SK-N-SH treated with all-trans-retinoic acid at 6 μM for 48 hours (cell line): ENCODE results near the gene URB1.

ENCODE experiments used
- ATAC-seq: fragments of 200-7000 bp; cut with Tn5 transposase; 3 replicates; pipeline ENCODE4 v1.9.1; 2020; ENCODE audit warnings: mild to moderate bottlenecking, moderate library complexity
- ARNTL ChIP-seq: fragments of 450-650 bp; formaldehyde crosslinking; IDR thresholded peaks from 2 replicates; pipeline ENCODE4 v1.5.0; 2020; ENCODE audit warnings: low read depth, mild to moderate bottlenecking, moderate library complexity, borderline replicate concordance
- CSDC2 ChIP-seq: fragments of 250-450 bp; sonication (Bioruptor Pico); IDR thresholded peaks from 2 replicates; pipeline ENCODE4 v1.5.0; 2020; ENCODE audit warnings: mild to moderate bottlenecking, moderate library complexity
- CSRNP3 ChIP-seq: fragments of 250-450 bp; sonication (Bioruptor Pico); IDR thresholded peaks from 2 replicates; pipeline ENCODE4 v1.5.1; 2021; ENCODE audit warnings: mild to moderate bottlenecking, moderate library complexity
- GLIS3 ChIP-seq: fragments of 250-450 bp; sonication (Bioruptor Pico); IDR thresholded peaks from 2 replicates; pipeline ENCODE4 v1.5.0; 2020; ENCODE audit warnings: mild to moderate bottlenecking, moderate library complexity
- ISL1 ChIP-seq: fragments of 250-450 bp; sonication (Bioruptor Pico); IDR thresholded peaks from 2 replicates; pipeline ENCODE4 v2.1.2; 2022; ENCODE audit warnings: mild to moderate bottlenecking, moderate library complexity
- OSR1 ChIP-seq: fragments of 250-450 bp; sonication (Bioruptor Pico); IDR thresholded peaks from 2 replicates; pipeline ENCODE4 v1.8.0; 2022; ENCODE audit warnings: moderate library complexity, mild to moderate bottlenecking, inconsistent platforms
- PPARA ChIP-seq: fragments of 250-450 bp; sonication (Bioruptor Pico); IDR thresholded peaks from 2 replicates; pipeline ENCODE4 v1.5.0; 2020; ENCODE audit warnings: mild to moderate bottlenecking, borderline replicate concordance
- TCF4 ChIP-seq: fragments of 250-450 bp; sonication (Bioruptor Pico); IDR thresholded peaks from 2 replicates; pipeline ENCODE4 v1.8.0; 2021; ENCODE audit warnings: mild to moderate bottlenecking, moderate library complexity, borderline replicate concordance
- TOX ChIP-seq: fragments of 250-450 bp; sonication (Bioruptor Pico); IDR thresholded peaks from 2 replicates; pipeline ENCODE4 v1.8.0; 2021; ENCODE audit warnings: mild to moderate bottlenecking, moderate library complexity, borderline replicate concordance
- ZFP3 ChIP-seq: fragments of 250-450 bp; sonication (Bioruptor Pico); IDR thresholded peaks from 2 replicates; pipeline ENCODE4 v1.5.0; 2020; ENCODE audit warnings: mild to moderate bottlenecking, moderate library complexity
- ZFP30 ChIP-seq: fragments of 450-650 bp; formaldehyde crosslinking; IDR thresholded peaks from 2 replicates; pipeline ENCODE4 v1.5.0; 2022; ENCODE audit warnings: mild to moderate bottlenecking, moderate library complexity
- ZNF70 ChIP-seq: fragments of 450-650 bp; formaldehyde crosslinking; IDR thresholded peaks from 2 replicates; pipeline ENCODE4 v1.5.0; 2020; ENCODE audit warnings: mild to moderate bottlenecking, moderate library complexity
- ZNF8 ChIP-seq: fragments of 450-650 bp; formaldehyde crosslinking; IDR thresholded peaks from 2 replicates; pipeline ENCODE4 v1.5.0; 2020; ENCODE audit warnings: mild to moderate bottlenecking, moderate library complexity
- TF ChIP-seq, protein P1 (sequence below): fragments of 250-450 bp; sonication (Bioruptor Pico); IDR thresholded peaks from 2 replicates; pipeline ENCODE4 v1.5.0; 2020; ENCODE audit warnings: mild to moderate bottlenecking, moderate library complexity
- TF ChIP-seq, protein P2 (sequence below): fragments of 250-450 bp; sonication (Bioruptor Pico); IDR thresholded peaks from 2 replicates; pipeline ENCODE4 v1.8.0; 2020; ENCODE audit warnings: mild to moderate bottlenecking, moderate library complexity, borderline replicate concordance
- TF ChIP-seq, protein P3 (sequence below): fragments of 250-450 bp; sonication (Bioruptor Pico); IDR thresholded peaks from 2 replicates; pipeline ENCODE4 v1.8.0; 2021; ENCODE audit warnings: low read depth, mild to moderate bottlenecking, moderate library complexity, borderline replicate concordance
- TF ChIP-seq, protein P4 (sequence below): fragments of 250-450 bp; sonication (Bioruptor Pico); IDR thresholded peaks from 2 replicates; pipeline ENCODE4 v1.5.1; 2020; ENCODE audit warnings: low read depth, mild to moderate bottlenecking, moderate library complexity

The URB1 gene

GRCh38 chr21:32412162-32413014 is 19.6 kb upstream of the URB1 start, which contains the start of gene EVA1C:
TSS of gene EVA1C (plus strand) at chr21:32412706. CDS start at chr21:32412854, 148 bp downstream.
- TF ChIP-seq, protein P1, sequence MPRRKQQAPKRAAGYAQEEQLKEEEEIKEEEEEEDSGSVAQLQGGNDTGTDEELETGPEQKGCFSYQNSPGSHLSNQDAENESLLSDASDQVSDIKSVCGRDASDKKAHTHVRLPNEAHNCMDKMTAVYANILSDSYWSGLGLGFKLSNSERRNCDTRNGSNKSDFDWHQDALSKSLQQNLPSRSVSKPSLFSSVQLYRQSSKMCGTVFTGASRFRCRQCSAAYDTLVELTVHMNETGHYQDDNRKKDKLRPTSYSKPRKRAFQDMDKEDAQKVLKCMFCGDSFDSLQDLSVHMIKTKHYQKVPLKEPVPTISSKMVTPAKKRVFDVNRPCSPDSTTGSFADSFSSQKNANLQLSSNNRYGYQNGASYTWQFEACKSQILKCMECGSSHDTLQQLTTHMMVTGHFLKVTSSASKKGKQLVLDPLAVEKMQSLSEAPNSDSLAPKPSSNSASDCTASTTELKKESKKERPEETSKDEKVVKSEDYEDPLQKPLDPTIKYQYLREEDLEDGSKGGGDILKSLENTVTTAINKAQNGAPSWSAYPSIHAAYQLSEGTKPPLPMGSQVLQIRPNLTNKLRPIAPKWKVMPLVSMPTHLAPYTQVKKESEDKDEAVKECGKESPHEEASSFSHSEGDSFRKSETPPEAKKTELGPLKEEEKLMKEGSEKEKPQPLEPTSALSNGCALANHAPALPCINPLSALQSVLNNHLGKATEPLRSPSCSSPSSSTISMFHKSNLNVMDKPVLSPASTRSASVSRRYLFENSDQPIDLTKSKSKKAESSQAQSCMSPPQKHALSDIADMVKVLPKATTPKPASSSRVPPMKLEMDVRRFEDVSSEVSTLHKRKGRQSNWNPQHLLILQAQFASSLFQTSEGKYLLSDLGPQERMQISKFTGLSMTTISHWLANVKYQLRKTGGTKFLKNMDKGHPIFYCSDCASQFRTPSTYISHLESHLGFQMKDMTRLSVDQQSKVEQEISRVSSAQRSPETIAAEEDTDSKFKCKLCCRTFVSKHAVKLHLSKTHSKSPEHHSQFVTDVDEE = no peak
- TF ChIP-seq ISL1 (CRISPR knock-in tag) = no peak
- no peak for TF ChIP-seq CSRNP3
- no peak for TF ChIP-seq ARNTL (CRISPR knock-in tag)
- peak; percentile 61 for ATAC-seq

- TF ChIP-seq ZNF70 (CRISPR knock-in tag) = no peak
- TF ChIP-seq TCF4 (CRISPR knock-in tag) = no peak
- no peak for TF ChIP-seq CSRNP3
- TF ChIP-seq, protein P2, sequence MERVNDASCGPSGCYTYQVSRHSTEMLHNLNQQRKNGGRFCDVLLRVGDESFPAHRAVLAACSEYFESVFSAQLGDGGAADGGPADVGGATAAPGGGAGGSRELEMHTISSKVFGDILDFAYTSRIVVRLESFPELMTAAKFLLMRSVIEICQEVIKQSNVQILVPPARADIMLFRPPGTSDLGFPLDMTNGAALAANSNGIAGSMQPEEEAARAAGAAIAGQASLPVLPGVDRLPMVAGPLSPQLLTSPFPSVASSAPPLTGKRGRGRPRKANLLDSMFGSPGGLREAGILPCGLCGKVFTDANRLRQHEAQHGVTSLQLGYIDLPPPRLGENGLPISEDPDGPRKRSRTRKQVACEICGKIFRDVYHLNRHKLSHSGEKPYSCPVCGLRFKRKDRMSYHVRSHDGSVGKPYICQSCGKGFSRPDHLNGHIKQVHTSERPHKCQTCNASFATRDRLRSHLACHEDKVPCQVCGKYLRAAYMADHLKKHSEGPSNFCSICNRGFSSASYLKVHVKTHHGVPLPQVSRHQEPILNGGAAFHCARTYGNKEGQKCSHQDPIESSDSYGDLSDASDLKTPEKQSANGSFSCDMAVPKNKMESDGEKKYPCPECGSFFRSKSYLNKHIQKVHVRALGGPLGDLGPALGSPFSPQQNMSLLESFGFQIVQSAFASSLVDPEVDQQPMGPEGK (CRISPR knock-in tag) = no peak
- TF ChIP-seq CSDC2 (CRISPR knock-in tag) = no peak
- TF ChIP-seq, protein P3, sequence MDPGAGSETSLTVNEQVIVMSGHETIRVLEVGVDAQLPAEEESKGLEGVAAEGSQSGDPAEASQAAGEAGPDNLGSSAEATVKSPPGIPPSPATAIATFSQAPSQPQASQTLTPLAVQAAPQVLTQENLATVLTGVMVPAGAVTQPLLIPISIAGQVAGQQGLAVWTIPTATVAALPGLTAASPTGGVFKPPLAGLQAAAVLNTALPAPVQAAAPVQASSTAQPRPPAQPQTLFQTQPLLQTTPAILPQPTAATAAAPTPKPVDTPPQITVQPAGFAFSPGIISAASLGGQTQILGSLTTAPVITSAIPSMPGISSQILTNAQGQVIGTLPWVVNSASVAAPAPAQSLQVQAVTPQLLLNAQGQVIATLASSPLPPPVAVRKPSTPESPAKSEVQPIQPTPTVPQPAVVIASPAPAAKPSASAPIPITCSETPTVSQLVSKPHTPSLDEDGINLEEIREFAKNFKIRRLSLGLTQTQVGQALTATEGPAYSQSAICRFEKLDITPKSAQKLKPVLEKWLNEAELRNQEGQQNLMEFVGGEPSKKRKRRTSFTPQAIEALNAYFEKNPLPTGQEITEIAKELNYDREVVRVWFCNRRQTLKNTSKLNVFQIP (CRISPR knock-in tag) = no peak
- no peak for TF ChIP-seq ZFP3
- no peak for TF ChIP-seq ISL1 (CRISPR knock-in tag)
- TF ChIP-seq ZNF8 (CRISPR knock-in tag) = no peak
- TF ChIP-seq ARNTL (CRISPR knock-in tag) = no peak
- TF ChIP-seq, protein P4, sequence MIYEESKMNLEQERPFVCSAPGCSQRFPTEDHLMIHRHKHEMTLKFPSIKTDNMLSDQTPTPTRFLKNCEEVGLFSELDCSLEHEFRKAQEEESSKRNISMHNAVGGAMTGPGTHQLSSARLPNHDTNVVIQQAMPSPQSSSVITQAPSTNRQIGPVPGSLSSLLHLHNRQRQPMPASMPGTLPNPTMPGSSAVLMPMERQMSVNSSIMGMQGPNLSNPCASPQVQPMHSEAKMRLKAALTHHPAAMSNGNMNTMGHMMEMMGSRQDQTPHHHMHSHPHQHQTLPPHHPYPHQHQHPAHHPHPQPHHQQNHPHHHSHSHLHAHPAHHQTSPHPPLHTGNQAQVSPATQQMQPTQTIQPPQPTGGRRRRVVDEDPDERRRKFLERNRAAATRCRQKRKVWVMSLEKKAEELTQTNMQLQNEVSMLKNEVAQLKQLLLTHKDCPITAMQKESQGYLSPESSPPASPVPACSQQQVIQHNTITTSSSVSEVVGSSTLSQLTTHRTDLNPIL = no peak
- TF ChIP-seq ZFP30 (CRISPR knock-in tag) = no peak
- no peak for TF ChIP-seq PPARA (CRISPR knock-in tag)
- TF ChIP-seq GLIS3 (CRISPR knock-in tag) = no peak
- TF ChIP-seq OSR1 (CRISPR knock-in tag) = no peak
- ATAC-seq = peak; percentile 62
Measured at GRCh38 chr21:32411350-32412161, 18.7 kb upstream of the URB1 start.

GRCh38 chr21:32410916-32411315 is 18.1 kb upstream of the URB1 start:
- ATAC-seq = no peak

More at GRCh38 chr21:32410916-32411315, 18.1 kb upstream of the URB1 start:
- TF ChIP-seq, protein P1 = no peak
- TF ChIP-seq ISL1 (CRISPR knock-in tag) (no peak), CSRNP3 (no peak), TOX (no peak), TCF4 (CRISPR knock-in tag) (no peak), GLIS3 (CRISPR knock-in tag) (no peak)
